ENCODE data around the gene ZKSCAN1.
"Not testable (repeated sequence)": the region's sequence is repeated elsewhere in the genome, so short reads cannot be mapped to it uniquely, and the experiment has no call there.

The ZKSCAN1 gene

GRCh38 chr7:100007887-100008286, 7.5 kb upstream of the ZKSCAN1 start:
- Histone ChIP-seq H3F3A (ENCODE audit: insufficient read depth, low read length) (no peaks in the 10 kb centered on the region), H3K27me3 (ENCODE audit: insufficient read depth, low read length) (peaks cover 11% of the 10 kb centered on the region; the same call in 1 of the 2 replicates), H3K79me2 (ENCODE audit: insufficient read depth, low read length) (no peaks in the 10 kb centered on the region), H4K20me1 (ENCODE audit: insufficient read depth, low read length) (no peaks in the 10 kb centered on the region), H3K27ac (ENCODE audit: low read depth, low read length, poor library complexity, severe bottlenecking) (no peak overlapping the region), H3K4me3 (ENCODE audit: low read depth, low read length, poor library complexity, severe bottlenecking) (no peak overlapping the region), H3K9ac (ENCODE audit: low read length) (no peak overlapping the region), H3K4me2 (ENCODE audit: low read length) (no peak overlapping the region), H3K4me1 (ENCODE audit: insufficient read depth, low read length, severe bottlenecking) (no peaks in the 10 kb centered on the region), H3K9me2 (ENCODE audit: low read depth, low read length) (no peaks in the 10 kb centered on the region), H2AFZ (ENCODE audit: low read length) (no peak overlapping the region), H3K36me3 (ENCODE audit: insufficient read depth, low read length) (no peaks in the 10 kb centered on the region), H3K9me3 (ENCODE audit: low read length) (no peaks in the 10 kb centered on the region)
- TF ChIP-seq EZH2 (IDR thresholded peaks at IDR 0.05; ENCODE audit: borderline replicate concordance, low read length): no peak
- TF ChIP-seq CTCF (IDR thresholded peaks at IDR 0.05; ENCODE audit: low read length): no peak

- Histone ChIP-seq H2AFZ (ENCODE audit: low read length) (no peak overlapping the region), H4K20me1 (ENCODE audit: insufficient read depth, low read length) (no peaks in the 10 kb centered on the region)
Measured at GRCh38 chr7:100008525-100008924, 6.9 kb upstream of the ZKSCAN1 start.

GRCh38 chr7:100009952-100010351, 5.4 kb upstream of the ZKSCAN1 start:
- H3K79me2 ChIP-seq (ENCODE audit: insufficient read depth, low read length); H3K4me1 ChIP-seq (ENCODE audit: insufficient read depth, low read length, severe bottlenecking); H3K36me3 ChIP-seq (ENCODE audit: insufficient read depth, low read length); H4K20me1 ChIP-seq (ENCODE audit: insufficient read depth, low read length); H3K9ac ChIP-seq (ENCODE audit: low read length); H3F3A ChIP-seq (ENCODE audit: insufficient read depth, low read length); H3K4me3 ChIP-seq (ENCODE audit: low read depth, low read length, poor library complexity, severe bottlenecking); H3K9me2 ChIP-seq (ENCODE audit: low read depth, low read length); H3K4me2 ChIP-seq (ENCODE audit: low read length); H3K9me3 ChIP-seq (ENCODE audit: low read length); H3K27me3 ChIP-seq (ENCODE audit: insufficient read depth, low read length); H3K27ac ChIP-seq (ENCODE audit: low read depth, low read length, poor library complexity, severe bottlenecking); H2AFZ ChIP-seq (ENCODE audit: low read length): not testable (repeated sequence)

More at GRCh38 chr7:100008525-100008924, 6.9 kb upstream of the ZKSCAN1 start:
- Histone ChIP-seq H3K9me2 (ENCODE audit: low read depth, low read length) (no peaks in the 10 kb centered on the region), H3K9me3 (ENCODE audit: low read length) (no peaks in the 10 kb centered on the region), H3F3A (ENCODE audit: insufficient read depth, low read length) (no peaks in the 10 kb centered on the region), H3K4me1 (ENCODE audit: insufficient read depth, low read length, severe bottlenecking) (no peaks in the 10 kb centered on the region), H3K27ac (ENCODE audit: low read depth, low read length, poor library complexity, severe bottlenecking) (no peak overlapping the region), H3K4me3 (ENCODE audit: low read depth, low read length, poor library complexity, severe bottlenecking) (no peak overlapping the region), H3K36me3 (ENCODE audit: insufficient read depth, low read length) (no peaks in the 10 kb centered on the region), H3K79me2 (ENCODE audit: insufficient read depth, low read length) (no peaks in the 10 kb centered on the region), H3K4me2 (ENCODE audit: low read length) (no peak overlapping the region), H3K27me3 (ENCODE audit: insufficient read depth, low read length) (peaks cover 10% of the 10 kb centered on the region; the same call in 1 of the 2 replicates), H3K9ac (ENCODE audit: low read length) (no peak overlapping the region)
- no peak for TF ChIP-seq EZH2 (IDR thresholded peaks at IDR 0.05; ENCODE audit: borderline replicate concordance, low read length)
- TF ChIP-seq CTCF (IDR thresholded peaks at IDR 0.05; ENCODE audit: low read length): no peak

- H3K27ac ChIP-seq (ENCODE audit: low read depth, low read length, poor library complexity, severe bottlenecking): no peak overlapping the region
- TF ChIP-seq CTCF (IDR thresholded peaks at IDR 0.05; ENCODE audit: low read length) (no peak), EZH2 (IDR thresholded peaks at IDR 0.05; ENCODE audit: borderline replicate concordance, low read length) (no peak)
- H3K4me2 ChIP-seq (ENCODE audit: low read length): no peak overlapping the region
- H3K79me2 ChIP-seq (ENCODE audit: insufficient read depth, low read length): peaks cover 3% of the 10 kb centered on the region
- no peak overlapping the region for H3K9ac ChIP-seq (ENCODE audit: low read length)
- H2AFZ ChIP-seq (ENCODE audit: low read length): no peak overlapping the region
- no peaks in the 10 kb centered on the region for H3K9me2 ChIP-seq (ENCODE audit: low read depth, low read length)
- H4K20me1 ChIP-seq (ENCODE audit: insufficient read depth, low read length): no peaks in the 10 kb centered on the region
- no peak overlapping the region for H3K4me3 ChIP-seq (ENCODE audit: low read depth, low read length, poor library complexity, severe bottlenecking)
- H3K4me1 ChIP-seq (ENCODE audit: insufficient read depth, low read length, severe bottlenecking): peaks cover 6% of the 10 kb centered on the region
- no peaks in the 10 kb centered on the region for H3F3A ChIP-seq (ENCODE audit: insufficient read depth, low read length)
- H3K27me3 ChIP-seq (ENCODE audit: insufficient read depth, low read length): peaks cover 4% of the 10 kb centered on the region; the same call in 1 of the 2 replicates
- no peaks in the 10 kb centered on the region for H3K9me3 ChIP-seq (ENCODE audit: low read length)
- H3K36me3 ChIP-seq (ENCODE audit: insufficient read depth, low read length): no peaks in the 10 kb centered on the region
Measured at GRCh38 chr7:100010901-100011300, 4.5 kb upstream of the ZKSCAN1 start.

Data from OCI-LY1 (cell line).